Activated CD4-positive, alpha-beta T cell treated with anti-CD3 and anti-CD28 coated beads, Interleukin-2, amount 50 U/mL, for 16 hours (primary cell): ENCODE results near the gene BCR.

ENCODE experiments used
- DNase-seq: peaks from one replicate; pipeline ENCODE4 v3.0.0-alpha.2; 2020

The BCR gene

DNA sequence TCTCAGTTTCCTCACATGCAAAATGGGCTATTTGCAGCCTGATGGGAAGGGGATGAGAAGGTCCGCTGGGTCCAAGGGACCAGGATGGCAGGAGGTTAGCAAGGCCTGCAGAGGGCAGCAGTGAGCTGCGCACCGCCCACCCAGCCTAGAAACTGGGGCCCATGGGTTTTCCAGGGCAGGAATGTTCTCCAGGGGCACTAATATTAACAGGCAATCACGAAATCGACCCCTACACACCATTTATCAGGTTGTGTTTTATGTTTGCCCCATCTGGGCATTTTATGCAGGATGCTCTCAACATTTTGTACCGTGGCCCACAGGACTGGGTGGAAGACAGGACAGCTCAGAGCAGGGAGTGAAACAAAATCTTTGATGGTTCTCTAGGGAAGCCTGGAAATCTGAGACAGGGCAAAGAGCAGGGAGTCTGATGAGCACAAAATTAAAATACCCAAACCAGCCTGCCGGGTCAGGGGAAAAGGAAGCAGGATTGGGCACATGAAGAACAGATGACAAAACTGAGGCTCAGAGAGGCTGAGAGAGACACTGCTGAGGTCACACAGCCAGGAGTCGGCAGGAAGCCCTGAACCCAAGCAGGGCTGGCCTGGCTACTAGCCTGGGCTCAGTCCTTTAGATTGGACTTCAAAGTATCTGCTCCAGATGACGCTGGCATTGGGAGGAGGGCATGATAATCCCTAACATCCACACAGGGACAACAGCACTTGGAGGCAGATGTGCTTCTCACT lies 1.6 kb upstream of the BCR start:
- DNase-seq, result peak; percentile 60

GRCh38 chr22:23179381-23180299 lies 669 bp upstream of the BCR start:
- no peak for DNase-seq

DNA sequence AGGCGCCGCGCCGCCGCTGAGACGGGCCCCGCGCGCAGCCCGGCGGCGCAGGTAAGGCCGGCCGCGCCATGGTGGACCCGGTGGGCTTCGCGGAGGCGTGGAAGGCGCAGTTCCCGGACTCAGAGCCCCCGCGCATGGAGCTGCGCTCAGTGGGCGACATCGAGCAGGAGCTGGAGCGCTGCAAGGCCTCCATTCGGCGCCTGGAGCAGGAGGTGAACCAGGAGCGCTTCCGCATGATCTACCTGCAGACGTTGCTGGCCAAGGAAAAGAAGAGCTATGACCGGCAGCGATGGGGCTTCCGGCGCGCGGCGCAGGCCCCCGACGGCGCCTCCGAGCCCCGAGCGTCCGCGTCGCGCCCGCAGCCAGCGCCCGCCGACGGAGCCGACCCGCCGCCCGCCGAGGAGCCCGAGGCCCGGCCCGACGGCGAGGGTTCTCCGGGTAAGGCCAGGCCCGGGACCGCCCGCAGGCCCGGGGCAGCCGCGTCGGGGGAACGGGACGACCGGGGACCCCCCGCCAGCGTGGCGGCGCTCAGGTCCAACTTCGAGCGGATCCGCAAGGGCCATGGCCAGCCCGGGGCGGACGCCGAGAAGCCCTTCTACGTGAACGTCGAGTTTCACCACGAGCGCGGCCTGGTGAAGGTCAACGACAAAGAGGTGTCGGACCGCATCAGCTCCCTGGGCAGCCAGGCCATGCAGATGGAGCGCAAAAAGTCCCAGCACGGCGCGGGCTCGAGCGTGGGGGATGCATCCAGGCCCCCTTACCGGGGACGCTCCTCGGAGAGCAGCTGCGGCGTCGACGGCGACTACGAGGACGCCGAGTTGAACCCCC lies 798 bp downstream of the BCR start:
- peak; percentile 25 for DNase-seq

GRCh38 chr22:23181721-23182308 lies 1.5 kb downstream of the BCR start:
- no peak for DNase-seq

- peak; percentile 77 for DNase-seq
Measured at GRCh38 chr22:23182309-23183060, 2.2 kb downstream of the BCR start.

GRCh38 chr22:23183061-23183698 lies 2.9 kb downstream of the BCR start:
- DNase-seq, result no peak

DNA sequence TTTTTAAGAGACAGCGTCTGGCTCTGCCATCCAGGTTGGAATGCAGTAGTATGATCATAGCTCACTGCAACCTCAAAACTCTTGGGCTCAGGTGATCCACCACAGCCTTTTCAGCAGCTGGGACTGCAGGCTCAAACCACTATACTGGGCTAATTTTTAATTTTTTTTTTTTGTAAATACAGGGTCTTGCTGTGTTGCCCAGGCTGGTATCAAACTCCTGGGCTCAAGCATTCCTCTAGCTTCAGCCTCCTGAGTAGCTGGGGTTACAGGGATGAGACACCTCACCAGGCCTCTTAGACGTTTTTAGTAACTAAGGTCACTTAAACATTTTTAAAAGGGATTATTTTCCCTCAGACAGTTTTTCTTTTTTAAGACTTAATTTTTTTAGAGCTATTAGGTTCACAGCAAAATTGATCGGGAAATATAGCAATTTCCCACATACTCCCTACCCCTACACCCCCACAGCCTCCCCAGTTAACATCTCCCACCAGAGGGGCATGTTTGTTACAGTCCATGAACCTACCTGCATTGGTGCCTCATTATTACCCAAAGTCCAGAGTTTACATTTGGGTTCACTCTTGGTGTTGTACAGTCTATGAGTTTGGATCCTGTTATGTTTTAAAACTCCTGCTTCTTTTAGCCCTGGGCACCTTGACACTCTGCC lies 3.9 kb downstream of the BCR start:
- no peak for DNase-seq

GRCh38 chr22:23184764-23185113 lies 4.4 kb downstream of the BCR start:
- no peak for DNase-seq

DNA sequence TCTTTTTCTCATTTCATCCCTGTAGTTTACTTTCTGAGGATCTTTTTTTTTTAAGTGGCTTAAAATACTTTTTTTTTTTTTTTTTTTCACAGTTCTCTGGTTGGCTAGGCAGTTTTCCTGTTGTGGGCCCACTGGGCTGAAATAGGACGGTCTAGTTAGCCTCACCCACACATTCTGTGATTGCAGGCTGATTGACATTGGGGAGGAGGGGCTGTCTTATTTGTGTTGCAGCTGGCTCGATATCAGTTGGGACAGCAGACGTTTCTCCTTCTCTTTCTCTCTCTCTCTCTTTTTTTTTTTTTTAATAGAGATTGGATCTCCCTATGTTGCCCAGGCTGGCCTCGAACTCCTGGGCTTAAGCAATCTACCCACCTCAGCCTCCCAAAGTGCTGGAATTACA lies 6.9 kb downstream of the BCR start:
- DNase-seq, result no peak

DNA sequence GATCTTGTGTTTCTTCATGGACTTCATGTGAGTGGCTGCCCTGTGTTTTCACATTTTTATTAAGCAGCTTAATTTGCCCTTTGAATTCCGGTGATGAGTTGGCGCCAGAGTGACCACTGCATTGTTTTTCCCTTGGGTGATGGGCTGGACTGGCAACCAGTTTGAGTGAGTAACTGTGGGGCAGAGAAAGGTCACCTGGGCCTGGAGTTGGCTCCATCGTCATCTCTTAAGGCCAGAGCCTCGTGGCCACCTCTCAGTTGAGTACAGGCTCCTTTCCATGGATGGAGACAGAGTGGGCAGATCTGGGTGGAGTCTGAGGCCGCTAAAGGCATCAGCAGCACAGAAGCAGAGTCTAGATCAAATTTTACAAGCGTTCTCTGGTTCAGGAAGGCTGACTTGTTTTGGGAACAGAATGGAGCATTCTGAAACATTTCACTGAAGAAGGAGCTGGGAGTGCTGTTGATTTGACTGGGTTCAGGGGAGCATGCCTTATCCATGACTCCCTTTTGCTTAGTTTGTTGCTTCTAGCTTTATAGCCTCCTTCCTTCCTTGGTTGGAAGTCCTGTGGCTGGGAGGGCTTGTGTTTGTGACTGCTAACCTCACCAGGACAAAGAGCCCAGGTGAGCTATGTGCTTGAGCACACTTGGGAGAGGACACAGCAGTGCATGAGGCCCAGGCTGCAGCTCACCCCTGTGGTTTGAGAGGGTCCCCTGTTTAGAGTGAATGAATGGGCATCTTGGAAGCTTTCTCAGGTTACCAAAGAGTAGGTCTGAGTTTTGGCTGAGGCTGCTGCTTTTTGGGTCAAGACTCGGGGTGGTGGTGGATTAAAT lies 7.8 kb downstream of the BCR start:
- no peak for DNase-seq

DNA sequence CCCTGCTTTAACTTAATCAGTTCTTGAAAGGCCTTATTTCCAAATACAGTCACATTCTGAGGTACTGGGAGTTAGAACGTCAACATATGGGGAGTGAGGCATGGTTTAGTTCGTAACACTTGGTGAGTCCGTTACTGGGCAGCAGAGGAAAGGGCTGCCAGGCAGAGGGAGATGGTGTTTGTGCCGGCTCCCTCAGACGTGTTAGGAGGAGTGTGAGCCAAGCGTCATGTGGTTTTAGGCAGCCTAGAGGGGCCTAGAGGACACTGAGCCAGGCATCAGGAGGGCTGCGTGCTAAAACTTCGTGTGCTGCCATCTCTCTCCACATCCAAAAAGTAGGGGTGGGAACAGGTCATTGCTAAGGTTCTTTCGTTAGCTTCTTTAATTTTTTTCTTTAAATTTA lies 10.2 kb downstream of the BCR start:
- DNase-seq, result no peak

DNA sequence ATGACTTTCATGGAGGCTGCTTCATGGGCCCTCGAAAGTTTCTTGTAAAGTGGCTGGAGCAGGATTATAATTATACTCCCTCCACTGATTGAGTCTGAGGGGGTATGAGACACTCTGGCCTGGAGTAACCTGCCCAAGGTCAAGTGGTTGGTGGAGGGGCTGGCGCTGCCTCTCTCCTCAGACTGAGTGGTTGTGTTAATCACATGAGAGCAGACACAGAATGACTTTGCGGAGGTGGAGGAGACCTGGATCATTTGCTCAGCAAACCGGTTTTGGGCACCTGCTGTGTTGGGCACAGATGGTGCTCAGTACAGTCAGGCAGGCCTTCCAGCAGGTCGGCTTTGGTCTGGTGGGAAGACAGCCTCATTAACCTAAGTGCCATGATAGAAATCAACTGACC lies 11.8 kb downstream of the BCR start:
- no peak for DNase-seq

- DNase-seq, result no peak
Measured at GRCh38 chr22:23192558-23192957, 12.2 kb downstream of the BCR start.

GRCh38 chr22:23193196-23193827 lies 13.0 kb downstream of the BCR start:
- no peak for DNase-seq

GRCh38 chr22:23193882-23194281 lies 13.6 kb downstream of the BCR start:
- DNase-seq, result no peak

DNA sequence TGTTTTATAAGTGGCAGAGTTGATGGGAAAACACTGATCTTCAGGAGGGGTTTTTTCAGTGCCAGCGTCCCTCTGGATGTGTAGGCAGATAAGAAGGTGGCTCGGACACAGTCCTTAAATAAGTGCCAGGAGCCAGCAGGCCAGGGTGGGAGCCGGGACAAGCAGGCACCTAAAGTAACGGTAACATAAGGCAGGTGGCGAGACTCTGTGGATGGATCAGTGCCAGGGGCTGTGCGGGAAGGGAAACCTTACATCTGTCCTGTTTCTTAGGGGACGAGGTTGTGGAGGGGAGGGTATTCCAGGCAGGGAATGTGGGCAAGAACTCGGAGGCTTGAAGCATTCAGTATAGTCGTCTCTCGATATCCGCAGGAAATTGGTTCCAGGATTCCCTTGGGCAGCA lies 15.9 kb downstream of the BCR start:
- DNase-seq, result no peak

- DNase-seq, result no peak
Measured at GRCh38 chr22:23197836-23198235, 17.5 kb downstream of the BCR start.

DNA sequence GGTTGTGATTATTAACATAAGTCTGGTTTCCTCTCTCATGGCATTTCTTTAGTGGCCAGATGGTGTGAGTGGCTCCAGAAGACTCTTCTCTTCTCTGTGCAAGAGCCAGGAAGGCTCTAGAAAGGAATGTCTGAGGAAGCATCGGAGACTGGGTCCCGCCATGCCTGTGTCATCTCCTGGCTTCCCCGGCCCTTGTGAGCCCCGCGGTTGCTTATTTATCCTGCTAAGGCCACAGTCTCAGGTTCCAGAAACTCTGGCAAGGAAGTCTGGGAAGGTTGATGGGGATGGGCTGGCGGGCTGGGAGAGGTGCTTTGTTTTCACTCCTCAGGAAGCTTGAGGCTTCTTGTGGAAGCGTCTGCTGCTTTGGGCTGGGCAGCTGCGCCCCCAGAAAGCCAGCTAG lies 18.9 kb downstream of the BCR start:
- DNase-seq, result no peak

DNA sequence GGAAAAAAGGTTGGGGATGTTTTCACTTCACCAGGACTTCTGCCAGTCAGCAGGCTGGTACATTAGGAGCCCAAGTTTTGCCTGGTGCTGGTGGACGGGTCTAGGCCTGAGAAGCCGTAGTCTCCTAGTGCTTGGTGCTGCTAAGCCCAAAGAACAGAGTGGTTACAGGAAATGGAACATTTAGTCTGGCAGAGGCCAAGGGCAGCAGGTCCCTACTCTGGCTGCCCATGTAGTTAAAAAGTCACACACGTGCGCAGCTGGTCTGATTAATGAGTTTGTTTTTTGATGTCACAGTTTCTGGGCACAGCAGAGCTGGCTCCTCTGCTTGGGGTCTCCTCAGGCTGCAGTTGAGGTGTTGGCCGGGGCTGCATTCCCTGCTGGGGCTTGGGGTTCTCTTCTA lies 20.6 kb downstream of the BCR start:
- no peak for DNase-seq
